ENCODE data around the gene PTCH2. TPM values are rescaled to one million over a fixed set of nuclear protein-coding genes. Genes with fewer than 3 reads are reported as not detected.
A peak's percentile ranks its signal among the peaks of the same experiment; 100 is the strongest.

PTCH2 gene
- total and polyA plus RNA-seq, 2 of the 13 experiments (the other 11 are each of a cell fraction or from before 2014, with no cell fraction given) = 0.60 to 1.5 TPM

GRCh38 chr1:44807364-44808062, 35.5 kb downstream of the PTCH2 start (continued):
- TF ChIP-seq BCL3 (CRISPR knock-in tag; IDR thresholded peaks at IDR 0.05) = peak; percentile 30
- TF ChIP-seq MTERF4 (CRISPR knock-in tag; IDR thresholded peaks at IDR 0.05) = peak; percentile 29; the same call in 1 of the 2 replicates
- peak; percentile 83; the same call in 1 of the 2 replicates for TF ChIP-seq ZNF335 (CRISPR knock-in tag; IDR thresholded peaks at IDR 0.05)
- TF ChIP-seq NFIB (CRISPR knock-in tag; IDR thresholded peaks at IDR 0.05; ENCODE audit: borderline replicate concordance) = no peak
- 0 out of 2 replicates have a peak, but pooled peaks have one; percentile 4 for TF ChIP-seq ZNF17 (CRISPR knock-in tag; IDR thresholded peaks at IDR 0.05)
- TF ChIP-seq ZNF430 (CRISPR knock-in tag; IDR thresholded peaks at IDR 0.05) = peak; percentile 98
- TF ChIP-seq JUNB (CRISPR knock-in tag; IDR thresholded peaks at IDR 0.05; ENCODE audit: borderline replicate concordance) = peak; percentile 86; the same call in 1 of the 2 replicates
- TF ChIP-seq BRD4 (CRISPR knock-in tag; IDR thresholded peaks at IDR 0.05) = no peak
- TF ChIP-seq ELF1 (CRISPR knock-in tag; IDR thresholded peaks at IDR 0.05) = peak; percentile 53; the same call in 1 of the 2 replicates
- no peak for TF ChIP-seq YY1 (IDR thresholded peaks at IDR 0.05; ENCODE audit: insufficient read depth, insufficient replicate concordance, low read depth, low read length)
- TF ChIP-seq MTA1 (CRISPR knock-in tag; IDR thresholded peaks at IDR 0.05; ENCODE audit: borderline replicate concordance) = peak; percentile 52
- peak; percentile 99 for TF ChIP-seq ZNF318 (CRISPR knock-in tag; IDR thresholded peaks at IDR 0.05)
- TF ChIP-seq ZNF121 (CRISPR knock-in tag; IDR thresholded peaks at IDR 0.05) = peak; percentile 81; the same call in 1 of the 2 replicates
- TF ChIP-seq ZBTB39 (CRISPR knock-in tag; IDR thresholded peaks at IDR 0.05) = peak; percentile 38; the same call in 1 of the 2 replicates
- peak; percentile 62 for TF ChIP-seq ELF3 (CRISPR knock-in tag; IDR thresholded peaks at IDR 0.05)
- TF ChIP-seq SP5 (CRISPR knock-in tag; IDR thresholded peaks at IDR 0.05; ENCODE audit: borderline replicate concordance, low read depth) = peak; percentile 95

Measured in HepG2 (cell line).